H1 (cell line): ENCODE data around the gene POLR3C. TPM values are rescaled to one million over a fixed set of nuclear protein-coding genes. Genes with fewer than 3 reads are reported as not detected.

Experiments
- CTCF ChIA-PET: fragments of 300-600 bp; sonication (Branson Sonifier 250); formaldehyde crosslinking; loops from one replicate; lab custom pipeline; 2021; ENCODE audit not compliant: partially characterized antibody; lab: Charles Lee
- POLR2A ChIA-PET: fragments of 300-600 bp; sonication (Branson Sonifier 250); formaldehyde crosslinking; loops from one replicate; lab custom pipeline; 2021; ENCODE audit warnings: inconsistent platforms; ENCODE audit not compliant: partially characterized antibody; lab: Charles Lee
- DNase-seq, 2 experiments: peaks; one replicate each; pipeline versions ENCODE4 v3.0.0 to v3.0.0-alpha.2; 2010 to 2022; ENCODE audit warnings: low spot score in 2 of 2, low read depth in 1 of 2, mixed read lengths in 1 of 2
- FAIRE-seq: peaks from 2 replicates; lab custom pipeline; 2011; peaks lifted over from hg19 to GRCh38; lab: Jason Lieb, UNC
- H2AFZ ChIP-seq: 2 replicates; pipeline ENCODE4 v1.8.1; 2012; ENCODE audit warnings: low read length, inconsistent platforms
- H2AK5ac ChIP-seq: 2 replicates; pipeline ENCODE4 v1.6.1; 2013; ENCODE audit warnings: low read depth, low read length
- H2BK120ac ChIP-seq: replicated peaks from 2 replicates; pipeline ENCODE3; 2013; ENCODE audit warnings: low read depth, low read length, inconsistent platforms
- H2BK12ac ChIP-seq: 2 replicates; pipeline ENCODE4 v1.6.1; 2013; ENCODE audit warnings: low read depth, low read length
- H2BK15ac ChIP-seq: 2 replicates; pipeline ENCODE4 v1.6.1; 2013; ENCODE audit warnings: low read length
- H2BK20ac ChIP-seq: 2 replicates; pipeline ENCODE4 v1.6.1; 2013; ENCODE audit warnings: low read length
- H2BK5ac ChIP-seq: 2 replicates; pipeline ENCODE4 v1.6.1; 2013; ENCODE audit warnings: low read depth, low read length
- H3K14ac ChIP-seq: 2 replicates; pipeline ENCODE4 v1.6.1; 2013; ENCODE audit warnings: inconsistent platforms; ENCODE audit not compliant: insufficient read length
- H3K18ac ChIP-seq: 2 replicates; pipeline ENCODE4 v1.6.1; 2013; ENCODE audit warnings: low read length; ENCODE audit errors: extremely low read depth
- H3K23ac ChIP-seq: 2 replicates; pipeline ENCODE4 v1.6.1; 2013; ENCODE audit warnings: inconsistent platforms; ENCODE audit not compliant: insufficient read length
- H3K23me2 ChIP-seq: 2 replicates; pipeline ENCODE4 v1.6.1; 2013; ENCODE audit warnings: low read depth, low read length
- H3K27ac ChIP-seq: 2 replicates; pipeline ENCODE4 v1.6.1; 2011; ENCODE audit warnings: low read depth, low read length, inconsistent platforms
- H3K27me3 ChIP-seq, 4 experiments: replicated peaks in 1 of 4; 1 replicate in 1 of 4; 2 replicates in 3 of 4; pipeline versions ENCODE4 v1.6.1 to v1.8.1; 2011 to 2013; ENCODE audit warnings: low read length in 3 of 4, mild to moderate bottlenecking in 3 of 4, inconsistent platforms in 2 of 4, mixed read lengths in 2 of 4, moderate library complexity in 1 of 4; ENCODE audit not compliant: control insufficient read depth in 3 of 4, insufficient read depth in 3 of 4; ENCODE audit errors: extremely low read depth in 1 of 4
- H3K36me3 ChIP-seq, 4 experiments: 2 replicates each; pipeline versions ENCODE4 v1.6.1 to v1.8.1; 2011 to 2013; ENCODE audit warnings: mild to moderate bottlenecking in 4 of 4, low read length in 3 of 4, moderate library complexity in 2 of 4, control low read depth in 1 of 4, inconsistent platforms in 1 of 4; ENCODE audit not compliant: insufficient read depth in 4 of 4, control insufficient read depth in 2 of 4
- H3K4ac ChIP-seq: replicated peaks from 2 replicates; pipeline ENCODE3; 2013; ENCODE audit warnings: low read length, low read depth, mixed read lengths, inconsistent platforms; ENCODE audit not compliant: insufficient read length
- H3K4me1 ChIP-seq, 4 experiments: replicated peaks in 1 of 4; 1 replicate in 1 of 4; 2 replicates in 3 of 4; pipeline versions ENCODE4 v1.6.1 to v1.8.1; 2011 to 2013; ENCODE audit warnings: low read length in 3 of 4, inconsistent platforms in 2 of 4, mixed read lengths in 1 of 4; ENCODE audit not compliant: insufficient read depth in 4 of 4, control insufficient read depth in 3 of 4
- H3K4me2 ChIP-seq, 2 experiments: 2 replicates each; pipeline versions ENCODE4 v1.6.1 to v1.8.1; 2011 to 2013; ENCODE audit warnings: low read depth in 2 of 2, low read length in 2 of 2, control low read depth in 1 of 2, inconsistent platforms in 1 of 2, mild to moderate bottlenecking in 1 of 2; ENCODE audit not compliant: insufficient read depth in 1 of 2
- H3K4me3 ChIP-seq, 4 experiments: fragments of 200-600, 300-600 bp in 1 of 4; sonication (generic), shearing (Covaris generic), sonication (Bioruptor Twin) in 1 of 4; 2 replicates each; pipeline versions ENCODE4 v1.5.1 to v1.8.1; 2011 to 2016; ENCODE audit warnings: low read length in 4 of 4, low read depth in 3 of 4, control low read depth in 2 of 4, inconsistent platforms in 2 of 4, mild to moderate bottlenecking in 2 of 4, mixed read lengths in 1 of 4, moderate library complexity in 1 of 4; ENCODE audit not compliant: insufficient read depth in 2 of 4; ENCODE audit errors: extremely low read depth in 1 of 4
- H3K56ac ChIP-seq: replicated peaks from 2 replicates; pipeline ENCODE3; 2013; ENCODE audit warnings: low read depth, mild to moderate bottlenecking, mixed read lengths, low read length, inconsistent platforms; ENCODE audit not compliant: insufficient read length
- H3K79me1 ChIP-seq: 2 replicates; pipeline ENCODE4 v1.6.1; 2013; ENCODE audit warnings: low read depth, low read length, control low read depth
- H3K79me2 ChIP-seq, 2 experiments: 2 replicates each; pipeline versions ENCODE4 v1.6.1 to v1.8.1; 2012 to 2013; ENCODE audit warnings: low read length in 2 of 2, mild to moderate bottlenecking in 2 of 2, inconsistent platforms in 1 of 2; ENCODE audit not compliant: insufficient read depth in 2 of 2, control insufficient read depth in 1 of 2
- H3K9ac ChIP-seq, 4 experiments: replicated peaks in 1 of 4; 1 replicate in 1 of 4; 2 replicates in 3 of 4; pipeline versions ENCODE4 v1.6.1 to v1.8.1; 2011 to 2013; ENCODE audit warnings: low read depth in 3 of 4, low read length in 3 of 4, control low read depth in 2 of 4, mild to moderate bottlenecking in 2 of 4, moderate library complexity in 2 of 4, inconsistent platforms in 1 of 4; ENCODE audit errors: extremely low read depth in 1 of 4
- H3K9me3 ChIP-seq, 2 experiments: 2 replicates each; pipeline versions ENCODE4 v1.6.1 to v1.8.1; 2012 to 2013; ENCODE audit warnings: mild to moderate bottlenecking in 2 of 2, moderate library complexity in 2 of 2, control low read depth in 1 of 2, inconsistent platforms in 1 of 2, low read depth in 1 of 2, low read length in 1 of 2, mixed read lengths in 1 of 2; ENCODE audit not compliant: insufficient read depth in 2 of 2
- H4K20me1 ChIP-seq, 2 experiments: replicated peaks in 1 of 2; 2 replicates each; pipeline versions ENCODE3 to v1.8.1; 2011 to 2013; ENCODE audit warnings: inconsistent platforms in 2 of 2, low read length in 2 of 2, mild to moderate bottlenecking in 1 of 2; ENCODE audit not compliant: insufficient read depth in 2 of 2, control insufficient read depth in 1 of 2
- H4K5ac ChIP-seq: 2 replicates; pipeline ENCODE4 v1.6.1; 2013; ENCODE audit warnings: low read length, low read depth, mixed read lengths, inconsistent platforms; ENCODE audit not compliant: insufficient read length
- H4K8ac ChIP-seq: 2 replicates; pipeline ENCODE4 v1.8.0; 2013; ENCODE audit warnings: mild to moderate bottlenecking, moderate library complexity, low read length, inconsistent platforms; ENCODE audit not compliant: insufficient read depth; ENCODE audit errors: extremely low read depth
- H4K91ac ChIP-seq: replicated peaks from 2 replicates; pipeline ENCODE3; 2013; ENCODE audit warnings: low read length, mixed read lengths, inconsistent platforms; ENCODE audit not compliant: insufficient read length
- NRF1 ChIP-seq: IDR thresholded peaks from 2 replicates; pipeline ENCODE4 v1.6.1; 2011; ENCODE audit warnings: mild to moderate bottlenecking, low read depth, low read length, improper control_type of control experiment
- RBBP5 ChIP-seq: IDR thresholded peaks from 2 replicates; pipeline ENCODE4 v1.7.1; 2012; ENCODE audit warnings: low read depth, mild to moderate bottlenecking, inconsistent platforms, low read length, moderate library complexity, borderline replicate concordance
- SRF ChIP-seq: IDR thresholded peaks from 2 replicates; pipeline ENCODE4 v1.6.1; 2011; ENCODE audit warnings: mild to moderate bottlenecking, low read depth, low read length, moderate library complexity
- YY1 ChIP-seq: IDR thresholded peaks from 2 replicates; pipeline ENCODE4 v1.6.1; 2011; ENCODE audit warnings: low read depth, mild to moderate bottlenecking, low read length
- WGBS, 2 experiments: shearing (Covaris generic) in 1 of 2; methylation state at CpG; one replicate each; pipeline versions ENCODE4 v1.1.6 to v1.1.7; 2013 to 2015; ENCODE audit warnings: low lambda C conversion rate in 2 of 2, mixed read lengths in 2 of 2, inconsistent platforms in 1 of 2, low coverage in 1 of 2, missing lambda C conversion rate in 1 of 2; ENCODE audit not compliant: insufficient replicate concordance in 2 of 2, insufficient coverage in 1 of 2, insufficient read length in 1 of 2; ENCODE audit errors: extremely low coverage in 1 of 2, missing lambda C conversion rate in 1 of 2; 5-methylcytosine and 5-hydroxymethylcytosine counted together
- polyA plus RNA-seq, 7 experiments: library from polyadenylated mRNA; depleted of rRNA in 3 of 7; stranded (reverse) in 5 of 7; unstranded in 2 of 7; fragments of >200 nt in 5 of 7; fragments of 200-250 nt in 2 of 7; gene quantifications; 1 replicate in 5 of 7; 2 replicates in 1 of 7; 4 replicates in 1 of 7; pipeline versions ENCODE4 v1.2.1 to v1.2.3, GENCODE V29; 2011 to 2013; ENCODE audit warnings: missing spikeins in 2 of 7, mixed read lengths in 2 of 7
- total RNA-seq: library from RNA; stranded (reverse); fragmentation: NEBNext Ultra II Directional; extraction: Animal tissue kit (Norgen Biotek cat#: 25700); gene quantifications from 2 replicates; pipeline ENCODE4 v1.2.1, GENCODE V29; 2021
- TF ChIP-seq, protein P1 (sequence below), 3 experiments: IDR thresholded peaks; 1 replicate in 2 of 3; 2 replicates in 1 of 3; pipeline versions ENCODE4 v1.5.1 to v1.6.1; 2011; ENCODE audit warnings: low read length in 3 of 3, mild to moderate bottlenecking in 3 of 3, inconsistent platforms in 2 of 3, low read depth in 1 of 3, moderate library complexity in 1 of 3; ENCODE audit not compliant: insufficient read depth in 1 of 3; ENCODE audit errors: control extremely low read depth in 1 of 3

Gene POLR3C
- total and polyA plus RNA-seq, 2 of the 8 experiments (the other 6 are each of a cell fraction or from before 2014, with no cell fraction given) = 26.8 TPM

DNA sequence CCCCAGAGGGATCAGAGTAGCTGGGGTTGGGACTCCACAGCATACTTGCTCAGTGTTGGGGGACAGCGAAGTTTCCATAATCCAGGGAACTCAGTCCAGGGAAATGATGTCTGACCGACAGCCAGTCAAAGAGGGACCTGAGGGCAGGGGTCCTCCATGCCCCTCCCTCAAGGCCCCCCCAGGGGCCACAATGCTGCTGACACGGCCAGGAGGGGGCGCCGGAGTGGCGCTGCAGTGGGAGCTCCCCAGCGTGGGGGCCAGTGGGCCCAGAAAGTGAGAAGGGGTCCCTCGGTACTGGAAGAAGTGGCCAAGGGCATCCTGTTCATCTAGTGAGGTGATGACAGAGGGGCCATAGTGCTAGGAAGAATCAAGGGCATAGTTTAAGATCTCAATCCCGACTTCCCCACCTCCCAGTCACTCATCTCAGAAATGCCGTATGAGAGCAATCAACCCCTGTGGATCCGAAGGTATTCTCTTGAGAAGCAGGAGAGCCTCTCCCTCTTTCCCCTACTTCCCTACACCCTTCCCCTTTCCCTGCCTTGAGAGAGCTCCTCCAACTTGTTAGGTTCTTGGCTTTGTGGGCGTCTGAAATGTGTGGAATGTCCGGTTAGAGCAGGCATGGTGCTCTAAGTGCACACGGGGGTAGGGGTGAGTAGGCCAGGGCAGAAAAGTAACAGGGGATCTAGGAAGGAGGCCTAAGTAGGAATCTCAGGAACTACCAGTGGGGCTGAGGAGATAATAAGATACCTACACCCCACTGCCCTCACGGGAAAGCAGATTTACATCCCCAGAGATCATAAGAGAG lies 25.6 kb downstream of the POLR3C start:
- Histone ChIP-seq H3K14ac (no peak overlapping the region), H3K4me3 (no peak overlapping the region), H3K9me3 (no peaks in the 10 kb centered on the region), H3K4me1 (peaks cover 0 to 8% (median 0%) of the 10 kb centered on the region in 4 experiments; a peak in 2 of 7 replicates), H2AFZ (no peak overlapping the region), H4K20me1 (peaks cover 2 to 4% of the 10 kb centered on the region in 2 experiments), H3K79me1 (no peaks in the 10 kb centered on the region), H4K91ac (no peak overlapping the region), H2BK5ac (no peak overlapping the region), H2AK5ac (no peak overlapping the region), H2BK120ac (no peak overlapping the region), H3K23ac (no peak overlapping the region), H3K27ac (no peak overlapping the region), H3K4me2 (no peak overlapping the region), H3K9ac (no peak overlapping the region), H2BK15ac (no peak overlapping the region), H3K36me3 (peaks cover 6 to 51% (median 39%) of the 10 kb centered on the region in 4 experiments; a peak in 7 of 8 replicates), H4K5ac (no peak overlapping the region), H4K8ac (no peak overlapping the region), H3K27me3 (no peaks in the 10 kb centered on the region; a peak in 1 of 7 replicates), H3K56ac (no peak overlapping the region), H3K79me2 (no peaks in the 10 kb centered on the region), H3K23me2 (peaks cover 3% of the 10 kb centered on the region), H3K4ac (no peak overlapping the region), H3K18ac (no peak overlapping the region), H2BK20ac (no peak overlapping the region), H2BK12ac (no peak overlapping the region)
- WGBS, 2 experiments = 85% methylated on average over 15 of the region's 15 CpGs; no CpG with 5 or more reads in 1 of the 2 experiments
- CTCF ChIA-PET = interaction anchor here (0.7 to 9.6 kb wide), 15 partner anchors 8 to 176 kb away, joined by 3 to 214 read pairs (median 7); partner anchors contain the start of genes ANKRD35, PIAS3, POLR3C and RNF115
- DNase-seq = peak in 1 of 2 experiments; percentile 77
- no peak for FAIRE-seq
- POLR2A ChIA-PET = interaction anchor here (0.9 to 8.2 kb wide), 8 partner anchors 10 to 93 kb away, joined by 3 to 95 read pairs (median 3); partner anchors contain the start of gene PIAS3
- TF ChIP-seq YY1 = no peak
- TF ChIP-seq SRF = 0 out of 2 replicates have a peak, but pooled peaks have one; percentile 8
- no peak for TF ChIP-seq RBBP5
- TF ChIP-seq NRF1 = no peak
- TF ChIP-seq, protein P1, sequence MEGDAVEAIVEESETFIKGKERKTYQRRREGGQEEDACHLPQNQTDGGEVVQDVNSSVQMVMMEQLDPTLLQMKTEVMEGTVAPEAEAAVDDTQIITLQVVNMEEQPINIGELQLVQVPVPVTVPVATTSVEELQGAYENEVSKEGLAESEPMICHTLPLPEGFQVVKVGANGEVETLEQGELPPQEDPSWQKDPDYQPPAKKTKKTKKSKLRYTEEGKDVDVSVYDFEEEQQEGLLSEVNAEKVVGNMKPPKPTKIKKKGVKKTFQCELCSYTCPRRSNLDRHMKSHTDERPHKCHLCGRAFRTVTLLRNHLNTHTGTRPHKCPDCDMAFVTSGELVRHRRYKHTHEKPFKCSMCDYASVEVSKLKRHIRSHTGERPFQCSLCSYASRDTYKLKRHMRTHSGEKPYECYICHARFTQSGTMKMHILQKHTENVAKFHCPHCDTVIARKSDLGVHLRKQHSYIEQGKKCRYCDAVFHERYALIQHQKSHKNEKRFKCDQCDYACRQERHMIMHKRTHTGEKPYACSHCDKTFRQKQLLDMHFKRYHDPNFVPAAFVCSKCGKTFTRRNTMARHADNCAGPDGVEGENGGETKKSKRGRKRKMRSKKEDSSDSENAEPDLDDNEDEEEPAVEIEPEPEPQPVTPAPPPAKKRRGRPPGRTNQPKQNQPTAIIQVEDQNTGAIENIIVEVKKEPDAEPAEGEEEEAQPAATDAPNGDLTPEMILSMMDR (IDR thresholded peaks at IDR 0.05; ENCODE audit: control extremely low read depth in 1 of 3, insufficient read depth in 1 of 3, low read depth in 1 of 3, low read length in 3 of 3) = peak; percentile 70 to 75 (median 73)
